ENCODE measurements around the gene GRWD1.
A peak's percentile ranks its signal among the peaks of the same experiment; 100 is the strongest.

The GRWD1 gene

GRCh38 chr19:48461982-48462655 lies 16.3 kb downstream of the GRWD1 start:
- H3K4me3 ChIP-seq (ENCODE audit: low read length): no peak overlapping the region

GRCh38 chr19:48465215-48465614 lies 19.4 kb downstream of the GRWD1 start:
- no peak overlapping the region for H3K4me3 ChIP-seq (ENCODE audit: low read length)
- peaks cover 17% of the 10 kb centered on the region for H3K4me1 ChIP-seq (ENCODE audit: control insufficient read depth, insufficient read depth, low read length)
- H3K27me3 ChIP-seq (replicated peaks; ENCODE audit: control insufficient read depth, insufficient read depth, low read length): no peaks in the 10 kb centered on the region
- H3K36me3 ChIP-seq (ENCODE audit: control insufficient read depth, insufficient read depth, low read length, severe bottlenecking): no peaks in the 10 kb centered on the region
- DNase-seq (ENCODE audit: low read depth): no peak
- no peak overlapping the region for H3K9ac ChIP-seq (ENCODE audit: low read length)
- H3K9me3 ChIP-seq (ENCODE audit: control insufficient read depth, low read length): no peaks in the 10 kb centered on the region

More at GRCh38 chr19:48461982-48462655, 16.3 kb downstream of the GRWD1 start:
- no peak for DNase-seq (ENCODE audit: low read depth)
- Histone ChIP-seq H3K9ac (ENCODE audit: low read length) (no peak overlapping the region), H3K27me3 (replicated peaks; ENCODE audit: control insufficient read depth, insufficient read depth, low read length) (no peaks in the 10 kb centered on the region), H3K36me3 (ENCODE audit: control insufficient read depth, insufficient read depth, low read length, severe bottlenecking) (peaks cover 3% of the 10 kb centered on the region), H3K4me1 (ENCODE audit: control insufficient read depth, insufficient read depth, low read length) (peaks cover 8% of the 10 kb centered on the region), H3K9me3 (ENCODE audit: control insufficient read depth, low read length) (no peaks in the 10 kb centered on the region)

GRCh38 chr19:48466561-48467325 lies 21.0 kb downstream of the GRWD1 start:
- peak; percentile 22 for DNase-seq (ENCODE audit: low read depth)
- Histone ChIP-seq H3K9ac (ENCODE audit: low read length) (no peak overlapping the region), H3K36me3 (ENCODE audit: control insufficient read depth, insufficient read depth, low read length, severe bottlenecking) (peaks cover 14% of the 10 kb centered on the region), H3K4me3 (ENCODE audit: low read length) (no peak overlapping the region), H3K4me1 (ENCODE audit: control insufficient read depth, insufficient read depth, low read length) (peaks cover 24% of the 10 kb centered on the region), H3K9me3 (ENCODE audit: control insufficient read depth, low read length) (no peaks in the 10 kb centered on the region), H3K27me3 (replicated peaks; ENCODE audit: control insufficient read depth, insufficient read depth, low read length) (no peaks in the 10 kb centered on the region)

- Histone ChIP-seq H3K9me3 (ENCODE audit: control insufficient read depth, low read length) (no peaks in the 10 kb centered on the region), H3K27me3 (replicated peaks; ENCODE audit: control insufficient read depth, insufficient read depth, low read length) (no peaks in the 10 kb centered on the region), H3K36me3 (ENCODE audit: control insufficient read depth, insufficient read depth, low read length, severe bottlenecking) (peaks cover 34% of the 10 kb centered on the region), H3K4me3 (ENCODE audit: low read length) (peak overlapping the region; percentile 95), H3K4me1 (ENCODE audit: control insufficient read depth, insufficient read depth, low read length) (peaks cover 24% of the 10 kb centered on the region), H3K9ac (ENCODE audit: low read length) (peak overlapping the region; percentile 98)
- peak; percentile 100 for DNase-seq (ENCODE audit: low read depth)
These were observed 23.0 kb downstream of the GRWD1 start for GRCh38 chr19:48468772-48469288.

GRCh38 chr19:48469289-48469881 lies 23.6 kb downstream of the GRWD1 start, which contains the start of gene CYTH2:
CYTH2 (plus strand) TSS chr19:48469369; CDS start chr19:48469508, 139 bp downstream.
- Histone ChIP-seq H3K36me3 (ENCODE audit: control insufficient read depth, insufficient read depth, low read length, severe bottlenecking) (peaks cover 39% of the 10 kb centered on the region), H3K4me3 (ENCODE audit: low read length) (peak within 1 kb of the TSS; percentile 95), H3K9me3 (ENCODE audit: control insufficient read depth, low read length) (no peaks in the 10 kb centered on the region), H3K4me1 (ENCODE audit: control insufficient read depth, insufficient read depth, low read length) (peaks cover 24% of the 10 kb centered on the region), H3K27me3 (replicated peaks; ENCODE audit: control insufficient read depth, insufficient read depth, low read length) (no peaks in the 10 kb centered on the region), H3K9ac (ENCODE audit: low read length) (peak within 1 kb of the TSS; percentile 98)
- peak; percentile 93 for DNase-seq (ENCODE audit: low read depth)

- peak overlapping the region; percentile 95 for H3K4me3 ChIP-seq (ENCODE audit: low read length)
- H3K9me3 ChIP-seq (ENCODE audit: control insufficient read depth, low read length): no peaks in the 10 kb centered on the region
- no peaks in the 10 kb centered on the region for H3K27me3 ChIP-seq (replicated peaks; ENCODE audit: control insufficient read depth, insufficient read depth, low read length)
- peak overlapping the region; percentile 98 for H3K9ac ChIP-seq (ENCODE audit: low read length)
- DNase-seq (ENCODE audit: low read depth): no peak
- peaks cover 46% of the 10 kb centered on the region for H3K36me3 ChIP-seq (ENCODE audit: control insufficient read depth, insufficient read depth, low read length, severe bottlenecking)
- H3K4me1 ChIP-seq (ENCODE audit: control insufficient read depth, insufficient read depth, low read length): peaks cover 24% of the 10 kb centered on the region
These were observed 24.3 kb downstream of the GRWD1 start for GRCh38 chr19:48469934-48470680.

GRCh38 chr19:48470856-48471255 lies 25.1 kb downstream of the GRWD1 start:
- DNase-seq (ENCODE audit: low read depth): no peak
- H3K4me3 ChIP-seq (ENCODE audit: low read length): peak overlapping the region; percentile 95
- peak overlapping the region; percentile 98 for H3K9ac ChIP-seq (ENCODE audit: low read length)
- H3K27me3 ChIP-seq (replicated peaks; ENCODE audit: control insufficient read depth, insufficient read depth, low read length): no peaks in the 10 kb centered on the region
- H3K9me3 ChIP-seq (ENCODE audit: control insufficient read depth, low read length): no peaks in the 10 kb centered on the region
- H3K36me3 ChIP-seq (ENCODE audit: control insufficient read depth, insufficient read depth, low read length, severe bottlenecking): peaks cover 54% of the 10 kb centered on the region
- peaks cover 24% of the 10 kb centered on the region for H3K4me1 ChIP-seq (ENCODE audit: control insufficient read depth, insufficient read depth, low read length)

GRCh38 chr19:48471836-48472235 lies 26.1 kb downstream of the GRWD1 start:
- Histone ChIP-seq H3K9ac (ENCODE audit: low read length) (no peak overlapping the region), H3K36me3 (ENCODE audit: control insufficient read depth, insufficient read depth, low read length, severe bottlenecking) (peaks cover 62% of the 10 kb centered on the region), H3K4me3 (ENCODE audit: low read length) (no peak overlapping the region), H3K27me3 (replicated peaks; ENCODE audit: control insufficient read depth, insufficient read depth, low read length) (no peaks in the 10 kb centered on the region), H3K9me3 (ENCODE audit: control insufficient read depth, low read length) (no peaks in the 10 kb centered on the region), H3K4me1 (ENCODE audit: control insufficient read depth, insufficient read depth, low read length) (peaks cover 18% of the 10 kb centered on the region)
- no peak for DNase-seq (ENCODE audit: low read depth)

GRCh38 chr19:48473161-48473966 lies 27.6 kb downstream of the GRWD1 start:
- peaks cover 70% of the 10 kb centered on the region for H3K36me3 ChIP-seq (ENCODE audit: control insufficient read depth, insufficient read depth, low read length, severe bottlenecking)
- H3K9ac ChIP-seq (ENCODE audit: low read length): no peak overlapping the region
- DNase-seq (ENCODE audit: low read depth): no peak

GRCh38 chr19:48474084-48474592 lies 28.4 kb downstream of the GRWD1 start:
- no peak overlapping the region for H3K9ac ChIP-seq (ENCODE audit: low read length)

More at GRCh38 chr19:48473161-48473966, 27.6 kb downstream of the GRWD1 start:
- Histone ChIP-seq H3K4me3 (ENCODE audit: low read length) (no peak overlapping the region), H3K9me3 (ENCODE audit: control insufficient read depth, low read length) (no peaks in the 10 kb centered on the region), H3K27me3 (replicated peaks; ENCODE audit: control insufficient read depth, insufficient read depth, low read length) (no peaks in the 10 kb centered on the region), H3K4me1 (ENCODE audit: control insufficient read depth, insufficient read depth, low read length) (peaks cover 10% of the 10 kb centered on the region)

More at GRCh38 chr19:48474084-48474592, 28.4 kb downstream of the GRWD1 start:
- DNase-seq (ENCODE audit: low read depth): no peak
- Histone ChIP-seq H3K4me3 (ENCODE audit: low read length) (no peak overlapping the region), H3K4me1 (ENCODE audit: control insufficient read depth, insufficient read depth, low read length) (peaks cover 10% of the 10 kb centered on the region), H3K9me3 (ENCODE audit: control insufficient read depth, low read length) (no peaks in the 10 kb centered on the region), H3K27me3 (replicated peaks; ENCODE audit: control insufficient read depth, insufficient read depth, low read length) (no peaks in the 10 kb centered on the region), H3K36me3 (ENCODE audit: control insufficient read depth, insufficient read depth, low read length, severe bottlenecking) (peaks cover 72% of the 10 kb centered on the region)
